ENCODE data around the gene LUZP1. TPM values are rescaled to one million over a fixed set of nuclear protein-coding genes. Genes with fewer than 3 reads are reported as not detected.

Gene LUZP1
- total and polyA plus RNA-seq, 9 donors, result 6.8 to 30.7 (median 23.2) TPM

DNA sequence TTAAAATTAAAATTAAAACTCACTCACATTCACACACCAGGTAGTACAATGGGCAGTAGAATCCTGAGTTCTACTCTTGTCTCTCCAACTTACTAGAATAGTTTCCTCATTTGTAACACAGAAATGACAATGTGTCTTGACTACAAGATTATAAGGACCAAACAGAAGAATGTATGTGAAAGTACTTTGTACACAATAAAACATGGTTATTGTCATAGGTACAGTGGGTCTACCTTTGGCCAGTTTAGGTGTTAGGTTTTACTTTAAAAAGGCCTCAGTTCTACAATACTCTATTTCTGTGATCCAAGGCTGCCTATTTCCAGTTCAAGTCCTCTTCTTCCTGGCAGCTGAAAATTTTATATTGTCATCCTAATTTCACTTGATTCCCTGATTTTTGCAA is 50.2 kb downstream of the LUZP1 start:
- Histone ChIP-seq H3K9me3 (no peaks in the 10 kb centered on the region), H3K27ac (no peak overlapping the region), H3K4me1 (ENCODE audit: insufficient read depth) (peaks cover 10% of the 10 kb centered on the region), H3K36me3 (no peaks in the 10 kb centered on the region), H3K4me3 (no peak overlapping the region), H3K27me3 (no peaks in the 10 kb centered on the region)
- intact Hi-C loops (cut with DNase I), result no loop called here
- DNase-seq, result no peak
- TF ChIP-seq EP300 (IDR thresholded peaks at IDR 0.05), result no peak
- TF ChIP-seq, protein P1, sequence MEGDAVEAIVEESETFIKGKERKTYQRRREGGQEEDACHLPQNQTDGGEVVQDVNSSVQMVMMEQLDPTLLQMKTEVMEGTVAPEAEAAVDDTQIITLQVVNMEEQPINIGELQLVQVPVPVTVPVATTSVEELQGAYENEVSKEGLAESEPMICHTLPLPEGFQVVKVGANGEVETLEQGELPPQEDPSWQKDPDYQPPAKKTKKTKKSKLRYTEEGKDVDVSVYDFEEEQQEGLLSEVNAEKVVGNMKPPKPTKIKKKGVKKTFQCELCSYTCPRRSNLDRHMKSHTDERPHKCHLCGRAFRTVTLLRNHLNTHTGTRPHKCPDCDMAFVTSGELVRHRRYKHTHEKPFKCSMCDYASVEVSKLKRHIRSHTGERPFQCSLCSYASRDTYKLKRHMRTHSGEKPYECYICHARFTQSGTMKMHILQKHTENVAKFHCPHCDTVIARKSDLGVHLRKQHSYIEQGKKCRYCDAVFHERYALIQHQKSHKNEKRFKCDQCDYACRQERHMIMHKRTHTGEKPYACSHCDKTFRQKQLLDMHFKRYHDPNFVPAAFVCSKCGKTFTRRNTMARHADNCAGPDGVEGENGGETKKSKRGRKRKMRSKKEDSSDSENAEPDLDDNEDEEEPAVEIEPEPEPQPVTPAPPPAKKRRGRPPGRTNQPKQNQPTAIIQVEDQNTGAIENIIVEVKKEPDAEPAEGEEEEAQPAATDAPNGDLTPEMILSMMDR (IDR thresholded peaks at IDR 0.05), result no peak
- TF ChIP-seq POLR2A (IDR thresholded peaks at IDR 0.05), result no peak

- DNase-seq, result no peak
- H3K9me3 ChIP-seq, result no peaks in the 10 kb centered on the region
- H3K27me3 ChIP-seq, result no peaks in the 10 kb centered on the region
- H3K4me1 ChIP-seq (ENCODE audit: insufficient read depth), result peaks cover 7% of the 10 kb centered on the region
- TF ChIP-seq POLR2A (IDR thresholded peaks at IDR 0.05) (no peak), EP300 (IDR thresholded peaks at IDR 0.05) (no peak)
- TF ChIP-seq, protein P1 (IDR thresholded peaks at IDR 0.05), result no peak
- H3K4me3 ChIP-seq, result no peak overlapping the region
- intact Hi-C loops (cut with DNase I), result no loop called here
- 51 to 53% (median 52%) methylated on average over 2 of the region's 2 CpGs for WGBS, 3 donors
- H3K36me3 ChIP-seq, result no peaks in the 10 kb centered on the region
- H3K27ac ChIP-seq, result no peak overlapping the region
These were observed 51.5 kb downstream of the LUZP1 start for GRCh38 chr1:23116921-23117699.

DNA sequence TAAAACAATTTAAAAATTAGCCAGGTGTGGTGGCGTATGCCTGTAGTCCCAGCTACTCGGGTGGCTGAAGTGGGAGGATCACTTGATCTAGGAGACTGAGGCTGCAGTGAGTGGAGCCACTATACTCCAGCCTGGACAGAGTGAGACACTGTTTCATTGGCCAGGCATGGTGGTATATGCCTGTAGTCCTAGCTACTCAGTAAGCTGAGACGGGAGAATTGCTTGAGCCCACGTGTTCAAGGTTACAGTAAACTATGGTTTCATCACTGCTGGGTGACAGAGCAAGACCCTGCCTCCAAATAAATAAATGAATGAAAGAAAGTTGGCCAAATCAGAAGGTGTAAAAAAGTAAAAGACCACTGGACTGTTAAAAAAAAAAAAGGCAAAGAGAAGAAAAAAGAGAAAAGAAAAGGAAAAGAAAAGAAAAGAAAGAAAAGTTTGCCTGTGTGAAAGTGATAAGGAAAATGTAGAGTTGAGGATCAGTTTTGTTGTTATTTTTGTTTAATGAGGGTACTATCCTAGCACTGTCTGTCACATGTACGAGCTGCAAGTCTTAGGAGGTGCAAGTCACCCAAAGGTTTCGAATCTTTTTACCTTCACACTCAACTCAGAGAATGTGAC is 52.3 kb downstream of the LUZP1 start:
- intact Hi-C loops (cut with DNase I), result no loop called here

GRCh38 chr1:23114424-23115079 is 54.1 kb downstream of the LUZP1 start:
- Histone ChIP-seq H3K36me3 (no peaks in the 10 kb centered on the region), H3K27me3 (no peaks in the 10 kb centered on the region), H3K4me1 (ENCODE audit: insufficient read depth) (peaks cover 9% of the 10 kb centered on the region), H3K4me3 (no peak overlapping the region), H3K27ac (no peak overlapping the region), H3K9me3 (no peaks in the 10 kb centered on the region)
- DNase-seq, result no peak
- intact Hi-C loops (cut with DNase I), result loop anchor here in 1 of 4 donors (5.0 kb wide), 1 partner anchor 63 kb away; no protein-coding TSS in a partner anchor
- TF ChIP-seq EP300 (IDR thresholded peaks at IDR 0.05) (no peak), POLR2A (IDR thresholded peaks at IDR 0.05) (no peak)
- TF ChIP-seq, protein P1 (IDR thresholded peaks at IDR 0.05), result no peak
- 61 to 67% (median 66%) methylated on average over 6 of the region's 6 CpGs for WGBS, 3 donors

More for the DNA sequence above, 52.3 kb downstream of the LUZP1 start:
- Histone ChIP-seq H3K4me3 (no peak overlapping the region), H3K9me3 (no peaks in the 10 kb centered on the region), H3K27ac (no peak overlapping the region), H3K4me1 (ENCODE audit: insufficient read depth) (peaks cover 10% of the 10 kb centered on the region), H3K27me3 (no peaks in the 10 kb centered on the region), H3K36me3 (no peaks in the 10 kb centered on the region)
- DNase-seq, result no peak
- TF ChIP-seq EP300 (IDR thresholded peaks at IDR 0.05), result no peak
- TF ChIP-seq, protein P1 (IDR thresholded peaks at IDR 0.05), result no peak
- TF ChIP-seq POLR2A (IDR thresholded peaks at IDR 0.05), result no peak
- 71 to 84% (median 82%) methylated on average over 6 of the region's 6 CpGs for WGBS, 3 donors

Data from ovary (tissue), 9 donors.